ENCODE measurements around the gene ZNF219.
"Not testable (repeated sequence)": the region's sequence is repeated elsewhere in the genome, so short reads cannot be mapped to it uniquely, and the experiment has no call there.

Gene ZNF219

DNA sequence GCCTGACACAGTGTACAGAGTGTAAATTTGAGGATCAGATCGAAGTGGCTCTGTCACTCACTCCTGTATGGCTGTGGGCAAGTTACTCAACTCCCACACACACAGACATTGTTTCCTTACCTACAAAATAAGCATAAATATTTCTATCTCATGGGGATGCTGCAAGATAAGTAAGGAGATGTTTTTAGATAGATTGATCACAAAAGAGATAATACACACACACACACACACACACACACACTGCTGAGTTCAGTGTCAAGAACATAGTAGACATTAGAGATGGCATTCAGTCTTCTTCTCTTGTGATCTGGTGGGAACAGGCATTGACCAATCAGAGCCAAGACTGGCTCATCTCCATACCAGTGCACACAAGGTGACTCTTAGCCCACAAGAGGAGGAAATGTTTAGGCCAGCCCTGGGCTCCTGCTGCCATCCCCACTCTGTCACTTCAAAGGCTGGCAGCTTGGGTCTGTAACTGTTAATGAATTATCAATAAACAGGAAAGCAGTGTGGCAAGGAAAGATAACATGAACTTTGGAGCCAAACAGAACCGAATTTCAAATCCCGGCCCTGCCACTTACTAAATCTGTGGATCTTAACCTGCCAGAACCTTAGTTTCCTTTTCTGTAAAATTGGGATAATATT, 44.2 kb downstream of the ZNF219 start:
- intact Hi-C loops (cut with DNase I) = no loop called here
- DNase-seq = no peak

DNA sequence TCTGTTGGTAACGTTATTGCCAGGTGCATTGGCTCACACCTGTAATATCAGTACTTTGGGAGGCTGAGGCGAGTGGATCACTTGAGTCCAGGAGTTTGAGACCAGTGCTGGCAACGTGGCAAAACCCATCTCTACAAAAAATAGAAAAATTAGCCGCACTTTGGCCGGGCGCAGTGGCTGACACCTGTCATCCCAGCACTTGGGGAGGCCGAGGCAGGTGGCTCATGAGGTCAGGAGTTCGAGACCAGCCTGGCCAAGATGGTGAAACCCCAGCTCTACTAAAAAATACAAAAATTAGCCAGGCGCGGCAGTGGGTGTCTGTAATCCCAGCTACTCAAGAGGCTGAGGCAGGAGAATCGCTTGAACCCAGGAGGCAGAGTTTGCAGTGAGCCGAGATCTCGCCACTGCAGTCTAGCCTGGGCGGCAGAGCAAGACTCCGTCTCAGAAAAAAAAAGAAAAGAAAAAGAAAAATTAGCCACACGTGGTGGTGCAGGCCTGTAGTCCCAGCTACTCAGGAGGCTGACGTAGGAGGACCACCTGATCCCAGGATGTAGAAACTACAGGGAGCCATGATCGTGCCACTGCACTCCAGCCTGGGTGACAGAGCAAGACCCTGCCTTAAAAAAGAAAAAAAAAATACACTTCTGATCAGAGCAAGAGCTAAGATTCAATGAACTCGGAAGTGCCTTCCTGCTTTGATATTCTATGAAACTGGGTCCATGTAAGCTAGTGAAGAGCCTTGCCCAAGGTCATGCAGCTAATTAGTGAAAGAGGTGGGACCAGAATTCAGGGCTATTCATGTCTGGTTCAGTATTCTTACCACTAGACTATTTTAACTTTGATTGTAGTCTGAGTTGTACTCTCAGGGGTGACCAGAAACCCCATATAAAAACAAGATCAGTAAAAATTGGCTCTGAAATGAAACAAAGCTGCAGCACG, 45.0 kb downstream of the ZNF219 start:
- DNase-seq = no peak
- intact Hi-C loops (cut with DNase I) = no loop called here

DNA sequence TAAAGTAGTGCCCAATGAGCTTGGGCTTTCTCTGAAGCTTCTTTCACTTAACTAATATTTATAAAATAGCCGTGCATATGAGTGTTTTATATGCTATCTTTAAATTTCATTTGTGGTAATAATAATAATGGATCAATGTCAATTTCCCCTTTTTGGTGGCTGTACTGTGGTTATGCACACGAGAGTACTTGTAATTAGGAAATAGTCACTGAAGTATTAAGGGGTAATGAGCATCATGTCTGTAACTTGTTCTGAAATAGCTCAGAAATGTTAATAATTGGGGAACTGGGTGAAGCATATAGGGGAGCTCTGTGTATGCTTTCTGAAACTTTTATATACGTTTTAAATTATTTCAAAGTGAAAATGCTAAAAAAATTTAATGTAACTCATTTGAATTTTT, 47.9 kb downstream of the ZNF219 start:
- DNase-seq = no peak
- intact Hi-C loops (cut with DNase I) = no loop called here

DNA sequence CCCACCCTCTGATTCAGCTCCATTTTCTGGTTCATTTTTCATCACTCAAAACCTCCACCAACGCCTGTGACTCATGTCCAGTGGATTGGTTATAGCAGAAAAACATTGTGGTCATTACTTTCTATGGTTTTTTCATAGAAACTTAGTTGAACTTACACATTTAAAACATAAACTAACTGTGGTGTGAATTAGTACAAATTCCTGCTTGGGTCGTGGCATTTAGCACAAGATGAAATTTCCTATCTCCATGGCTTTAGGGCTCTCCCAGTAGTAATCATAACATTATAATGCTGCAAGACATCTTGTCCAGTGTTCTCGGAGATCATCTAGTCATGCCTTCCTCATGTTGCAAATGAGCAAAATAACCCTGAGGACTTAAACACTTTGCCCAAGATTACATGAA, 49.2 kb downstream of the ZNF219 start:
- intact Hi-C loops (cut with DNase I) = no loop called here
- no peak for DNase-seq

DNA sequence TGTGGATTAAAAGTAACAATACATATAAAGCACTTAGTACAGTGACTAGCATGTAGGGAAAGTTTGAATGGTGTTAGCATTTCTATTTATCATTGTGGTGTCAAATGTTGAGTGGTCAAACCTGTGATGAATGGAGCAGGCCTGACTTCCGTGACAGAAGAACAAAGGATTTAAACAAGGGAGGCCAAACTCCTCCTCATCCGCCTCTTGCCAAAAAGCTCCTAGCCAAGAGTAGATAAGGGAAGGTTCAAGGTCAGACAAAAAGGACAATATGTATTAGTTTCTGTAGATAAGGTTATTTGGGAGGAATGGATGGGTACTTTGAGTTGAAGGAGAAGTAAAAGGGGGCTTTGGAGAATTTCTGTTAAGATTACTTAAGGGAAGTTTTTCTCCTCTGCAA, 49.8 kb downstream of the ZNF219 start:
- no peak for DNase-seq
- intact Hi-C loops (cut with DNase I) = no loop called here

DNA sequence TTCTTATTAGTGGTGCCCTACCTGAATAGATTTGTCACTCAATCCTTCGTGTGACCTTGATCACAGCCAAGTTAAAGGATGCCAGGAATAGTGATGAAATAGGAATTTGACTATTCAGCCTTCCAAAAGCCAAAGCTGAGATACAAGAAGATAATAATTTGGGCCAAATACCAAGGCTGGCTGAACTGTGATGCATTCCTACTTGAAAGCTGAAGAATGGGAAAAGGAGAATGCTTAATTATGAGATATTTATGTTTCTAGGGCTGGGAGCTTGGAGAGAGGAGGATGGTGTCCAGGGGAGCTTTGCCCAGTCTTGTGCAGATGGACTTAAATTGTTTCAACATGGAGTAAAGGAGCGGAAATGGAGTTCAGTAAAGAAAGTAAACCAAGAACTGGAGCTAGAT, 51.1 kb downstream of the ZNF219 start:
- intact Hi-C loops (cut with DNase I) = no loop called here
- no peak for DNase-seq

DNA sequence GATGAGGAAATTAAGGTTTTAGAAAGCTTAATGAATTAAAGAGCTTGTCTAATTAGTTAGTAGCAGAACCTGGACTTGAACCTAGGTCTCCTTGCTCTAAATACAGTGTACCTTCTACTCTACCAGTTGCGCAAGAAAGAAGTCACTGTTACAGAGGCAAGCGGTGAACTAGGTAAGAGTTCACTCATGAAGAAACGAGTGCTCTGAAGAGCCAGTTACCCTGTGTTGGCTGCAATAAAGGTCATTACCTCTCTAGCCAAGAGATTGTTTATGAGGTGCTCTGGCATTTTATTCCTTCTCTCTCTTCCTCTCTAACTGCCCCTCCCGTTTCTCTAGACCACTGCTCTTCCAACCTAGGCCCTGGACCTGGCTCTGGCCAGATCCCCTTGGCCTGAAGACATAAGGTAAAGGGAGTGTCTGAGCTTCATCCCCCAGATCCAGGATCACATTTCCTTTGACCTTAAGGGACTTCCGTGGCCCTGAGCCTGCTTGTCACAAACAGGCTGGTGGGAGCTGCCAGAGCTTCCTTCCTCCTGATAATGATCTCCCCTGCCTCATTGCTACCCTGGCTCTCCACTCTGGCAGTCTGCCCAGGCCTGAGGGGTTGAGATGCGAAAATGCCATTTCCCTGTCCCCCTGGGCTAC, 54.4 kb downstream of the ZNF219 start:
- intact Hi-C loops (cut with DNase I) = no loop called here
- DNase-seq = no peak

DNA sequence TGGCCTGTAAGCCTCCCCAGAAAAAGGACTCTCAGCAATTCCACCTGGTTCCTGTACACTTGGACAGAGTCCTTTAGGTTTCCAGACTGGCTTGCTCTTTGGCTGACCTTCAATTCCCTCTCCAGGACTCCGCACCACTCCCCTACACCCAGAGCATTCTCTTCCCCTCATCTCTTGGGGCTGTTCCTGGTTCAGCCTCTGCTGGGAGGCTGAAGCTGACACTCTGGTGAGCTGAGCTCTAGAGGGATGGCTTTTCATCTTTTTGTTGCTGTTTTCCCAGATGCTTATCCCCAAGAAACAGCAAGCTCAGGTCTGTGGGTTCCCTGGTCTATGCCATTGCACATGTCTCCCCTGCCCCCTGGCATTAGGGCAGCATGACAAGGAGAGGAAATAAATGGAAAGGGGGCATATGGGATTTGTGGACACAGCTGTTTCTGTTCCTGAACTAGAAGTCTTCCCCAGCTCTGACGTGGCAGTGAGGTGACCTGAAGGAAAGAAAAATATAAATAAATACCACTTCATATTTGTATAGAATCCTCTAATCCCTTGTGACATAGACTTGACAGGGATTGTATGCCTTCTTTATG, 55.0 kb downstream of the ZNF219 start:
- intact Hi-C loops (cut with DNase I) = no loop called here
- no peak for DNase-seq

DNA sequence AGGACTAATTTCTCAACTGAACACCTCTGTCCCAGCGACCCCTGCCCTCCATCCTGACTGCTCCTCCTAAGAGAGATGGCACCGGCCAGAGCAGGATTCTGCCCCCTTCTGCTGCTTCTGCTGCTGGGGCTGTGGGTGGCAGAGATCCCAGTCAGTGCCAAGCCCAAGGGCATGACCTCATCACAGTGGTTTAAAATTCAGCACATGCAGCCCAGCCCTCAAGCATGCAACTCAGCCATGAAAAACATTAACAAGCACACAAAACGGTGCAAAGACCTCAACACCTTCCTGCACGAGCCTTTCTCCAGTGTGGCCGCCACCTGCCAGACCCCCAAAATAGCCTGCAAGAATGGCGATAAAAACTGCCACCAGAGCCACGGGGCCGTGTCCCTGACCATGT, 55.5 kb downstream of the ZNF219 start:
- peak in 8 of 10 donors; percentile 29 to 95 (median 64) for DNase-seq
- intact Hi-C loops (cut with DNase I) = no loop called here

DNA sequence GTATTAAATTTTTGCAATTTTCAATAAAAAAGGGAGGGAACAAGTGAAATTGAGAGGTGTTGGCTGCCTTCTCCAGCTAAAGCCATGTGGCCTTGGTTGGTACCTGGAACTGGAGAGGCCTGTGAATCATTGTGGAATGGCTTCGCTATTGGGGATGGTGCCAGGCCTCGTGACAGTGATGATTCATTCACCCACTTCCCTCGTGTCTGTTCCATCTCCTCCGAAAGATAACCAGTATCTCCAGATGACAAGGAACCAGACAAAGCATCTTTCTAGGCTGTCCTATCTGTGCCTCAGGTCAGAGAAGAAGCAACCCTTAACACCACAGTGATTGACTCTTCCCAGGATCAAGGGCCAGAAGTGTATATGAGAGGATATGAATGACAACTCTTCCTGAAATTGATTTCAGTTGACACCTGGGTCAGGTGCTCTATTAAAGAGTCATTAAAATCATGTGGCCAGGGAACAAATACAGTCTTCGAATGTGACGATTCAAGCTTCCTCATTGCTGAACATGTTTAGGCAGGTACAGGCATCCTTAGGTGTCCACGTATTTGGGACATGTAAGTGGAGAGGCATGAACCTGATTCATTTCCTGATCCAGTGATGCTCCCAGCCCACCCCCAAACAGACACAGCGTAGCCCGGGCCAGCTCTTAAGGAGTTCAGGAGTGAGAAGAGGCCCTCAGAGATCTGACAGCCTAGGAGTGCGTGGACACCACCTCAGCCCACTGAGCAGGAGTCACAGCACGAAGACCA, 56.6 kb downstream of the ZNF219 start, which contains the start of gene RNASE7:
Gene RNASE7 (plus strand): TSS at position 687 of the 758 bp plus-strand sequence. CDS start 631 bp downstream, outside the sequence.
- peak in 1 of 10 donors; percentile 86 for DNase-seq

DNA sequence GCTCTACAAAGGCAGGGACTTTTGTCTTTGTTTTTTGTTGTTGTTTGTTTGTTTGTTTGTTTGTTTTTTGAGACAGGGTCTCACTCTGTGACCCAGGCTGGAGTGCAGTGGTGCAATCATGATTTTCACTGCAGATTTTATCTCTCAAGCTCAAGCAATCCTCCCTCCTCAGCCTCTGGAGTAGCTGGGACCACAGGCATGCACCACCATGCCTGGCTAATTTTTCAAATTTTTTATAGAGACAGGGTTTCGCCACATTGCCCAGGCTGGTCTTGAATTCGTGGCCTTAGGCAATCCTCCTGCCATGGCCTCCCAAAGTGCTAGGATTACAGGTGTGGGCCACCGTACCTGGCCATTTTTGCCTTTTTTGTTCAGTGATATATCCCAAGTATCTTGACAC, 57.5 kb downstream of the ZNF219 start:
- intact Hi-C loops (cut with DNase I) = loop anchor here (1.0 kb wide), 1 partner anchor 27 kb away; no protein-coding TSS in a partner anchor

More for the DNA sequence above, 56.6 kb downstream of the ZNF219 start, which contains the start of gene RNASE7:
- intact Hi-C loops (cut with DNase I) = no loop called here

DNA sequence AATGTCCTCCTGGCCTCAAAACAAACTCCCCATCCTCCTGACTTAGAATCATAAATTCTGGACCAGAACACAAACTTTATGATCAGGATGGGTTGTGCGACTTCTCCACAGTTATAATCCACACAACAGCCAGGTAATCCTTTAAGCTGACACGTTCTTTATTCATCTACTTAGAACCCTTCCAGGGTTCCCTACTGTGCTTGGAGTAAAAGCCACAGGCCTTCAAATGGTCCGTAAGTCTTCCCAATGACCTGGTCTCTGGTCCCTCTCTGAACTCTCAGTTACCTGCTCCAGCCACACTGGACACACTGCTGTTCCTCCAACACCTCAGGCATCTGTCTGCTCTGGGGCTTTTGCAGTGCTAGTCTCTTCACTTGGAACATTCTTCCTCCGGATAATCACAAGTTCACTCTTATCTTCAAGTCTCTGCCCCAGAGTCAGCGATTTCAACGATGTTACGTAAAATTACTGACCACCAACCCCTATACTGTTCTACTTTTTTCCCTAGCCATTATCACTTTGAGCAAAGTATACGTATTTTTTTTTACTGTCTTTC, 58.0 kb downstream of the ZNF219 start:
- intact Hi-C loops (cut with DNase I) = loop anchor here (1.0 kb wide), 1 partner anchor 26 kb away; no protein-coding TSS in a partner anchor
- DNase-seq = no peak

More for the DNA sequence above, 57.5 kb downstream of the ZNF219 start:
- not testable (repeated sequence) for DNase-seq

Measured in posterior cingulate gyrus (tissue), 11 donors.